ENCODE data around the gene MMP1.

DNA sequence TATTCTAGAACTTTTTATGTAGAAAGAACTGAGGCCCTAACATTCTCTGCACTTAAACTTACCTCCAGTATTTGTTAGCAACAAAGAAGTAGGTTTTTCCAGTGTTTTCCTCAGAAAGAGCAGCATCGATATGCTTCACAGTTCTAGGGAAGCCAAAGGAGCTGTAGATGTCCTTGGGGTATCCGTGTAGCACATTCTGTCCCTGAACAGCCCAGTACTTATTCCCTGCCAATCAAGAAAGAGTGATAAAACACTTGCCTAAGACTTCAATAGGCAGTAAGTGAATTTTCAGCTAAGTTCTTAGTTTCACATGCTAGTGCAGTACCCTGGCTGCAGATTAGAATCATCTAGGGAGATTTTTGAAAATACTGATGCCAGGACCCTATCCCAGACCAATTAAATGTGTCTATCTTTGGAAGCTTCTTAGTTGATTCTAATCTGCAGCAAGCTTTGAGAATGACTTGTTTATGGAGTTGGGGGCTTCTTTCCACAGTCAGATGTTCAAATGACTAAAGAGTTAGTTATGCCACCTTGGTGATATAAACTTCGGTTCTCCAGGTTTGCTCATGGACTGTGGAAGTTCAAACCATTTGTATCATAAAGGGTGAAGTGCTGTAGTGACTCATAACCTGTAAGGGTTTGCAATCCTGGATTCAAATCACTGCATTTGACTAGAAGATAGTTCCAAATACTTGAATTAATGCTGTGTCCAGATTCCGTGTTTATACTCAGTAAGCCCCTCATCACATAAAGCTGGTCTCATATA lies 6.5 kb downstream of the MMP1 start:
- TF ChIP-seq, protein P1, sequence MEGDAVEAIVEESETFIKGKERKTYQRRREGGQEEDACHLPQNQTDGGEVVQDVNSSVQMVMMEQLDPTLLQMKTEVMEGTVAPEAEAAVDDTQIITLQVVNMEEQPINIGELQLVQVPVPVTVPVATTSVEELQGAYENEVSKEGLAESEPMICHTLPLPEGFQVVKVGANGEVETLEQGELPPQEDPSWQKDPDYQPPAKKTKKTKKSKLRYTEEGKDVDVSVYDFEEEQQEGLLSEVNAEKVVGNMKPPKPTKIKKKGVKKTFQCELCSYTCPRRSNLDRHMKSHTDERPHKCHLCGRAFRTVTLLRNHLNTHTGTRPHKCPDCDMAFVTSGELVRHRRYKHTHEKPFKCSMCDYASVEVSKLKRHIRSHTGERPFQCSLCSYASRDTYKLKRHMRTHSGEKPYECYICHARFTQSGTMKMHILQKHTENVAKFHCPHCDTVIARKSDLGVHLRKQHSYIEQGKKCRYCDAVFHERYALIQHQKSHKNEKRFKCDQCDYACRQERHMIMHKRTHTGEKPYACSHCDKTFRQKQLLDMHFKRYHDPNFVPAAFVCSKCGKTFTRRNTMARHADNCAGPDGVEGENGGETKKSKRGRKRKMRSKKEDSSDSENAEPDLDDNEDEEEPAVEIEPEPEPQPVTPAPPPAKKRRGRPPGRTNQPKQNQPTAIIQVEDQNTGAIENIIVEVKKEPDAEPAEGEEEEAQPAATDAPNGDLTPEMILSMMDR (IDR thresholded peaks at IDR 0.05) = no peak
- no peak for TF ChIP-seq POLR2A (IDR thresholded peaks at IDR 0.05)

Measured in body of pancreas (tissue), 4 donors.